GM12865 (cell line): Measurements from ENCODE around the gene SLC6A6.

Source experiments
- DNase-seq: peaks from one replicate; pipeline ENCODE4 v3.0.0; 2010; ENCODE audit warnings: low read depth
- H3K4me3 ChIP-seq: 2 replicates; pipeline ENCODE4 v1.5.1; 2011; ENCODE audit warnings: mild to moderate bottlenecking, low read depth, low read length, control low read depth
- CTCF ChIP-seq: IDR thresholded peaks from 2 replicates; pipeline ENCODE4 v1.5.1; 2011; ENCODE audit warnings: low read length, control low read depth, low read depth, inconsistent platforms; ENCODE audit not compliant: insufficient read depth; ENCODE audit errors: missing control alignments

SLC6A6 gene

GRCh38 chr3:14397531-14397930 lies 4.9 kb upstream of the SLC6A6 start:
- DNase-seq = peak; percentile 29
- no peak for TF ChIP-seq CTCF
- H3K4me3 ChIP-seq = no peak overlapping the region

GRCh38 chr3:14397940-14398796 lies 4.2 kb upstream of the SLC6A6 start:
- no peak for DNase-seq
- TF ChIP-seq CTCF = no peak
- no peak overlapping the region for H3K4me3 ChIP-seq

- peak; percentile 8 for TF ChIP-seq CTCF
- H3K4me3 ChIP-seq = no peak overlapping the region
- no peak for DNase-seq
These were observed 3.7 kb upstream of the SLC6A6 start for GRCh38 chr3:14398797-14399106.

- DNase-seq = no peak
- TF ChIP-seq CTCF = no peak
- peak overlapping the region; percentile 96 for H3K4me3 ChIP-seq
These were observed 608 bp upstream of the SLC6A6 start for GRCh38 chr3:14401692-14402303.

GRCh38 chr3:14403619-14404155 lies 1.3 kb downstream of the SLC6A6 start:
- no peak for DNase-seq
- no peak for TF ChIP-seq CTCF
- peak overlapping the region; percentile 96 for H3K4me3 ChIP-seq

GRCh38 chr3:14404186-14404585 lies 1.8 kb downstream of the SLC6A6 start:
- H3K4me3 ChIP-seq = peak overlapping the region; percentile 96
- no peak for DNase-seq
- TF ChIP-seq CTCF = no peak
